HG03095 (cell line): Measurements from ENCODE around the gene SNX25.
"Not testable (repeated sequence)": the region's sequence is repeated elsewhere in the genome, so short reads cannot be mapped to it uniquely, and the experiment has no call there.

Source experiments
- ATAC-seq: cut with Tn5 transposase; IDR thresholded peaks from one replicate; pipeline ENCODE4 v1.9.1; 2021; ENCODE audit warnings: moderate library complexity; ENCODE audit not compliant: unreplicated experiment

SNX25 gene

DNA sequence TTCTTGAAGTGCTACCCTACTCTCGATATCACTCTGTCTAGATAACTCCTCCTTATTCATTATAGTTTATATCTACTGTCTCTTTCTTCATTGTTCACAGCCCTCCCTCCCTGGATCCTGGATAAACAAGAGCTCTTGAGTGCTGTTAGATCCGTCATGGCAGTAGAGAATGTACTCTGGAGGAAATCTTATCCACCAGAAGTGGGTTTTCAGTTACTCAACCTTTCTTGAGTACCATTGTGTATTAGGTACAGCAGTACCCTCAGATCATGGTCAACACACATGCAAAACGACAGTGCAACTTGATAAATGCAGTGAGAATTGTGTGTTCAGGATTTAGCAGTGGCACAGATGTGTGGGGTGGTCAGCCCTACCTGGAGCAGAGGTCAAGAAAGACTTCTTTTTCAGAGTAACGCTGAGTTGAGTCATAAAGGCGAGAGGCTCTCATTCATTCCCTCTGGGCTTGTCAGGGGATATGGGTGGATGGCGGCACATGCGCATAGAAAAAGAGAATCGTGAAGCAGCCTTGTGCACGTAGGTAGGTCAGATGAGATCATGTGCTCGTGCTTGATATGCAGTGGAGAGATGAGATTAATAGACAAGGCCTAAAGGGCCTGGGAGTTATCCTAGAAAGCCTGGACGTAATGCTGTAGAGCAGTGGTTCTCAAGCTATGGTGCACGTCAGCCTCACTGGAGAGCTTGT, 89.5 kb downstream of the SNX25 start:
- ATAC-seq: no peak

DNA sequence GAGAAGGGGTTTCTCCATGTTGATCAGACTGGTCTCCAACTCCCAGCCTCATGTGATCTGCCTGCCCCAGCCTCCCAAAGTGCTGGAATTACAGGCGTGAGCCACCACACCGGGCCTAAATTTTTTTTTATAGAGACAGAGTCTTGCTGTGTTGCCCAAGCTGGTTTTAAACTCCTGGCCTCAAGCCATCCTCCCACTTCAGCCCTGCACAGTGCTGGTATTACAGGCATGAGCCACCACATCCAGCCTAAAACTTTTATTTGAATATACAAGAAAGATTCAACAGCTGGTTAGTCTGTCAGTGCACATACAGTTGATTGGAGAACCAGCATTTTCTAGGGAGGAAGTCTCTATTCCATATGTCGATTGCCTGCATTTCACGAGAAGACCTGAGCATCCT, 95.1 kb downstream of the SNX25 start:
- ATAC-seq: no peak

DNA sequence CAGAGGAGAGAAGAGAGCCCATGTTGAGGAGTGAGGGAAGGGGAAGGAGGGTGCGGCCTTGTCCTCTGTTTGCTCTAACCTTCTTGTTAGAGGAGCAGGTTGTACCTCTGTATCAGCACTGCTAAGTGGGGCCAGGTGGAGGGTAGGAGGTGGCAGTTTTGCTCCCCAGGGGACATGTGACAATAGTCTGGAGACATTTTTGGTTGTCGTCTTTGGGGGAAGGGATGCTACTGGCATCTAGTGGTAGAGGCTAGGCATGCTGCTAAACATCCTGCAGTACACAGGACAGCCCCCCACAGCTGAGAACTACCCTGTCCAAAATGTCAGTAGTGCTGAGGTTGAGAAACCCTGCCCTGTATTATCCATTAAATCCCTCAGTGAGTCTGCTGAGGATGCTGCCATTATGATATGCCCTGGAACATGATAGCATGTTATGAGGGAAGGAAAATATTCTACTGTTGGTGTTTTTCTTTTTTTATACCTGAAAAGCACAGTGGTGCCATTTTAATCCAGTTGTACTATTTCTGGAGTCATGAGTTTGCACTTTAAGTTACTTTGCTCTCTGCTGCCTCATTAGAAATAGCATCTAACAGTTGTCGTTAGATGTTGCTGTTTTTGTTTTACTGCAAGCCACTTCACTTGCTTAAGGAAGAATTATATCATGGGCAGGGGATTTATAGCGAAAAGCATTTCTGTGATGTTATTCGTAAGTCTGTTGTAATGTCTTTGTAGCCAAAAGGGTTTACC, 95.7 kb downstream of the SNX25 start:
- ATAC-seq: peak; percentile 31

DNA sequence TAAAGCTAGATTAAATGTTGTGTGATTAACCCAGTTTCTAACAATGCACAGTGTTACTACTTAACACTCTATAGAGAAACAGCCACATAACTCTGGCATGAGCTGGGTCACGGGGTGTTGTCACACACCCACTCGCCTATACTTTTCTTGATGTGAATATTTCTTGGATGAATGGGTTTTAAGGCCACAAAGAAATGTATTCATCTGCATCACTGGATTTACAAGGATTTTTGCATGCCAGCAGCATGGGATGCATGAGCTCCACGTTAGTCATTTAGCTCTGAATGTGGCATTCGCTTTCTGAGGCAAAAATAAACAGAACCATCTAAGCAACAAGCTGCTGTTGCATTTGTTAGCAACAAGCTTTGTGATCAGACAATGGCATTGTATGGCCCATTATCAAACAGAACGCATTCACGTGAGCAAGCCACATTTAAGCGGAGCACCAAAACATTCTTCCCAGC, 96.6 kb downstream of the SNX25 start:
- ATAC-seq: no peak

DNA sequence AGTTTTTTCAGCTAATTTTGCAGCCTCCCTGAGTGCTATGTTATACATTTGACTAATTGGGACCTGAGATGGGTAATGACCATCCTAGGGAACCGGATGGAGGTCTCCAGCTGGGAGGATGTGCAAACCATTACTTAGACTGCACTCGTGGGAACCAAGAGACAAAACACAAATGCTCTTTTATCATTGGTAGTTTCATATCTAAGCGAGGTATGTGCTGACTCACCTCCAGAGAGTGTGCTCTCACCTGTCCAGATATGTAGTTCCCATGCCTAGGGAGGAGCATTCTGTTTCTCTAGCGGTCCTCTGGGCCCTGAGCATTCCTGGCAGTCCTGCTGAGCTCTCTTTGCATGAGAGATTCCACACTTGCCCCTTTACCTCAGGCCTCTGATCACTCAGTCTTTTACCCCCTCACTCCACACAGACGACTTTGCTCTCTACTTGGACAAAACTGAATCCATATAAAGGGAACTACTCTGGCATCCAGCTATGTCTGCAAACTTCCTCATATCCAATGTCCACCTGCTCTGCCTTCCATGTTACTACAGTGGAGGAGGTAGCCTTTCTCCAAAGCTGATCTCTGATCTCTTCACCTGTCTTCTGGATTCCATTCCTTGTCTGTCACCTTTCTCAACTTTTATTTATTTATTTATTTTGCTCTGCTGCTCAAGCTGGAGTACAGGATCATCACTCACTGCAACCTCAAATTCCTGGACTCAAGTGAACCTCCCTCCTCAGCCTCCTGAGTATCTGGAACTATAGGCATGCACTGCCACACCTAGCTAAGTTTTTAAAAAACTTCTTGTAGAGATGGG, 97.9 kb downstream of the SNX25 start:
- peak; percentile 61 for ATAC-seq

DNA sequence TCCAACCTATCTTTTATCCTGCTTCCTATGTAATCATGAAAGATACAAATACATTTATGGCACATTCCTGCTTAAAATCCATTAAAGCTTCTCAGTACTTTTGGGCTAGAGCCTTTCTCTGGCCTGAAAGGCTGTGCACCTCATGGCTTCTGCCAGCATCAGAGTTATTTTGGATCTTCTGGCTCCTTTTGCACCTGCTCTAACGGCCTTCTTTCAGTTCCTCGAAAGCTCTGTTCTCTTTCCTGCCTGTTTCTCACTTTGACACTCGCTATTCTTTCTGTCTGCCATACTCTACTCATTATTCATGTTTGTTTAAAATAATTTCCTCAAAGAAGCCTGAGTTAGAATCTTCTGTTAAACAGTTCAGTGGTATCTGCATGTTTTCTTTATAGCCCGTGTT, 100.4 kb downstream of the SNX25 start:
- ATAC-seq: peak; percentile 45

DNA sequence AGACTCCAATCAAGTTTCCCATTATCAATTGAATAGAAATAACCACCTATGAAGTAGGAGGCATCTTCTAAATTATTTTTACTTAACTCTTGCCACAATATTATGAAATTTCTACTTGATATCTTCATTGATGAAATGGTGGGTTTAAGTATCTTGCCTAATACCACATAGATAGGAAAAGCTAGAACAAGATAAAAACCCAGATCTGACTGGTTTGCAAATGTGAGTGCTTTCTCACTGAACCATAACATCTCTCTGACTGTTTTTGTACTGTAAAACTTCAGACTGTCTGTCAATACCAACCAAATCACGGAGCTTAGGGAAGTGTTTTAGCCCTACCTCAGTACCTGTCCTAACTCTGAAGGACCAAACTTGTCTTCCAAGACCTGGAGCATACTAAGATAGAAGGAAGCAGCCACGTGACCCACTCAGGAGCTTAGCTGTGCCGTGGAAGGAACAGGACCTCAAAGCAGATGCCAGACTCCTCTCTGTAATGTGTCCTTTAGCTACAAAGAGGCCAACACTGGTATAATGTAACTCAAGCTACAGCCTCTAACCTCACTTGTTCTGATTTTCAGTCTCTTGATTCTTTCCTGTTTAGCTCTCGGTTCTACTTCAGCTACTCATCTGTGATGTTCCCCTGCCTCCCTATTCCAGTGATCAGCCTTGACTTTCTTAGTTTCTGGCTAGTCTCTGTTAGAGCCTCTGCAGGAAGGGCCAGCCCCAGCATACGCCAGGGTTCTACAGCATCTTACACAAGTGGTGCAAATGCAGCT, 101.9 kb downstream of the SNX25 start:
- ATAC-seq: peak; percentile 35

DNA sequence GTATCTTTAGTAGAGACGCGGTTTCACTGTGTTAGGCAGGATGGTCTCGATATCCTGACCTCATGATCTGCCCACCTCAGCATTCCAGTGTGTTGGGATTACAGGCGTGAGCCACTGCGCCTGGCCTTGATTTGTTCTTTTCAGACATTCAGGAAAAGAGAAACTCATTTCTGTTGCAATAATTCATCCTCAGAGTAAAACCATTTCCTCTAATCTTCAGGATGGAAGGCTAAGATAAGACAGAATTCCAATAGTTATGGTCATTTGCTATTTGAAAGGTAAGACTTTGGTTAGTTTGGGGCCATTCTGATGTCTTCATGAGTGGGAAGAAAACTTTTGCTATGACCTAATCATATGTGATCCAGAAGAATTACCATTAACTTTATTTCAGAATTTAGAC, 103.3 kb downstream of the SNX25 start:
- ATAC-seq: no peak

DNA sequence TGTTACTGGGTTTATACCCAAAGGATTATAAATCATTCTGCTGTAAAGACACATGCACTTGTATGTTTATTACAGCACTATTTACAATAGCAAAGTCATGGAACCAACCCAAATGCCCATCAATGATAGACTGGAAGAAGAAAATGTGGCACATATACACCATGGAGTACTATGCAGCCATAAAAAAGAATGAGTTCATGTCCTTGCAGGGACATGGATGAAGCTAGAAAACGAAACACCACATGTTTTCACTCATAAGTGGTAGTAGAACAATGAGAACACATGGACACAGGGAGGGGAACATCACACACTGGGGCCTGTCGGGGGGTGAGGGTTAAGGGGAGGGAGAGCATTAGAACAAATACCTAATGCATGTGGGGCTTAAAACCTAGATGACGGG, 108.1 kb downstream of the SNX25 start:
- not testable (repeated sequence) for ATAC-seq

DNA sequence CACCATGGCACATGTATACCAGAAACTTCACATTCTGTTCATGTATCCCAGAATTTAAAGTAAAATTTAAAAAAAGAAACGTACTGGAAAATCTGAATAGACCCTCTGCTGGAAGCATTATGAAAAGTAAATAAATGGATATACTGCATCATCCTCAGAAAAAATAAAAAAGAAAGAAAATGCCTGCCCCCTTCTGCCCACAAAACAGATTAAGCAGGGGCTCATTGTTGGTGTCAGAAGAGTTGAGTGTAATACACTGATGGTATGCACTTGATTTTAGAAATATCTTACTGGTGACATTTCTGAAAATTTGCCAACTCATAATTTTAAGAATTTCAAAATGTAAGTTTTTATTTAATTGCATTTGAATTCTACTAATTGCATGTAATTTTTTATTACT, 108.5 kb downstream of the SNX25 start:
- ATAC-seq: no peak

DNA sequence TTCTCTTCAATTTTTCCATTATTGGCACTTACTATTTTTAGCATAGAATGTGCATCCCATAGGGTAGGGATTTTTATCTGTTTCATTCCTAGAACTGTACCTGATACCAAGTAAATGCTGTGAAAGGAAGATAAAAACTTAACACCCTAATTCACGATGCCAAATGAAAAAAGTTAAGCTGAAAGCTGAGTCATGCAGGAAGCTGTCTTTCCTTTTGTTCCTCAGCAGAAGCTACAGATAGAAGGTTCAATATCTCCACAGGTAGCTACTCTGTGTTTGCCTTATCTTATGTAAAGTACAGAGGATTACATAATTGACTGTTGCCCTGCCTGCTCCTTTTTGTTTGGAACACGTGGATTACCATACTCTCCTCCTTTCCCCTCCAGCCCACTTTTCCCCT, 109.3 kb downstream of the SNX25 start:
- no peak for ATAC-seq

DNA sequence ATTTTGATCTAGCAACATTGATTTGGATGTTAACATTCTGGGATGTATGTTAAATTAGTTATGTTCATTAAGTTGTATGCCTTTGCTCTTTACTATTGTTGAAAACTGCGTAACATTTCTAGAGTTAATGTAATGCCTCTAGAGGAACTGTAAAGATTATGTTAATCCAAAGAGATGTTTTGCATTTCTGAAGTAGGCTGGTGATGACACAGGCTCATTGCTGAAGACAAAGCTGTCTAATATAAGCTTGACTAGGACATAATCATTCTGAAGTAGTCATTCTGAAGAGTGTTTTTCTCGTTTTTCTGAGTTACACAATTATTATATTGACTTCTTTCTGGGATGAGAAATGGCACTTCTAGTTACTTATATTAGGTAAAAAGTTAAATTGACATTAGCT, 113.4 kb downstream of the SNX25 start:
- no peak for ATAC-seq

DNA sequence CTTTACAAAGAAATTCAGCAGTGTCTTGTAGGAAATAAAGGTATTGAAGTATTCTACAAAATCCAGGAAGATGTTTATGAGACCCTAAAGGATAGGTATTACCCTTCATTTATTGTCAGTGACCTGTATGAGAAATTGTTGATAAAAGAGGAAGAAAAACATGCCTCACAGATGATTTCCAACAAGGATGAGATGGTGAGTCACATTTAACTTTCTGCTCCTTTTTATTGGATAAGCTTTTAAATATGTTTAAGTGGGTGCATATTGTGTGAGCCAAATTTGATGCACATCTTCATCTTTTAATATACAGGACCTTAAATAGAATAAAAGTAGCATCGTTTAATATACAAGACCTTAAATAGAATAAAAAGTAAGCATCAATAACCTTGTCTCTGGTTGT, 114.2 kb downstream of the SNX25 start:
- no peak for ATAC-seq

DNA sequence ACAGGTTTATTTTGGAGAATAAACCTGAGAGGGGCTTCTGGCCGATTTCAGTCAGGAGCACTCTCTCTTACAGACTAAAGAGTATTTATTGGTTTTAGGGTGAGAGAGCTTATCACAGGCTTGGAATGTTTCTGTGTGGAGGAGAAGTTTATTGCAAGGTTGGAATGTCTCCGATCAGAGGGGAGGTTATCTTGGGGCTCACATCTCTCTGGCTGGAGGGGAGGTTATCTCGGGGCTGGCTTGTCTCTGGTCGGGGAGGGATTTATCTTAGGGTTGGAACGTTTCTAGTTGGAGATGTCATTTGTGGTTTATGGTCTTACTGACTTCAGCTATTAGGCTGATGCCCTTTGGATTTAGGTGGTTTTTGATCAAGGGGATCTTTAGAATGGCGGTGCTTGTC, 115.0 kb downstream of the SNX25 start:
- not testable (repeated sequence) for ATAC-seq

DNA sequence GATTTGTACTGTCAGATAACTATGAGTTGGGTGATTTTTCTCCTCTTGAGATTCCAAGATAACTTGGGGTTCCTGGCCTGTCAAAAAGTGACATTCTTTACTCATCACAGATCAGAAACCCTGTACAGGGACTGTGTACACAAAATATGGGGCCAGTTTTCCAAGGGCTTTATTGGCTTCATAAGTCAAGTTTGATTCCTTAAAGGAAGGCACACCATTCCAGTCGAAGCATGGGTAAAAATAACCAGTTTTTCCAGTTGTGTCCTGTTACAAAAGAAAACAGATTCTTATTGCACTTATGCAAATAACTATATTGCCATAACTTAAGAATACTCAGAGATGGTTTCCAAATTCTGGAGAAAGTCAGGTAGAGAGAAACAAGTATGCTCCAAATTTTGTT, 116.3 kb downstream of the SNX25 start:
- not testable (repeated sequence) for ATAC-seq

DNA sequence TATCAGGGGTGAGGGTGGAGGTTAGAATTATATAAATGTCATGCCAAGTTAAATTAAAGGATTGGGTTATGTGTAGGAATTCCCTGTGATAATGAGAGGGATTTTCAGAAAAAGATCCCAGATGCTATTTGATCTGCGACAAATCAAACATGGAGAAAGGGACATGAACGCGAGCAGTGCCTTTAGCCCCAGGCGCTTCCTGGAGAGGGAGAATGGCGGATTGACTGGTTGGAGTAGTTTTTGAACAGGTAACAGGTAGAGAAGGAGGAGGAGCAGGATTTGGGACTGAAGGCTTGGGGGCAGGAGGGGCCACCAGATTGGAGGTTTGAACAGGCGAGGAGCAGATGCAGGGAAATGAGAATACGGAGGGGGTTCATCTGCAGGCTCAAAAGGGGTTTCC, 119.2 kb downstream of the SNX25 start:
- ATAC-seq: no peak

DNA sequence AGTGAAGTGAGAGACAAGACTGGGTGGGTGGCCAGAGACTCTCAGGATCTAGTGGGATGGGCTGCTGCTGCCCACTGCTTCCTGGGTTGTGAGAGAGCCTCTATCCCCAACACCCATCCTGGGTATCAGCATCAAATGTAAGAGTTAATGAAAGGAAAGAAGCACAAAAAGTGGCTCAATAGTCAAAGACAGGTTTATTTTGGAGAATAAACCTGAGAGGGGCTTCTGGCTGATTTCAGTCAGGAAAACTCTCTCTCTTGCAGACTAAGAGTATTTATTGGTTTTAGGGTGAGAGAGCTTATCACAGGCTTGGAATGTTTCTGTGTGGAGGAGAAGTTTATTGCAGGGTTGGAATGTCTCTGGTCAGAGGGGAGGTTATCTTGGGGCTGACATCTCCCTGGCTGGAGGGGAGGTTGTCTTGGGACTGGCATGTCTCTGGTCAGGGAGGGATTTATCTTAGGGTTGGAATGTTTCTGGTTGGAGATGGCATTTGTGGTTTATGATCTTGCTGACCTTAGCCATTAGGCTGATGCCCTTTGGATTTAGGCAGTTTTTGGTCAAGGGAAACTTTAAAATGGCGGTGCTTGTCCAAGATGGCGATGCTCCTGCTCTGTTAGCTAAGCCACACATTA, 120.6 kb downstream of the SNX25 start:
- not testable (repeated sequence) for ATAC-seq

DNA sequence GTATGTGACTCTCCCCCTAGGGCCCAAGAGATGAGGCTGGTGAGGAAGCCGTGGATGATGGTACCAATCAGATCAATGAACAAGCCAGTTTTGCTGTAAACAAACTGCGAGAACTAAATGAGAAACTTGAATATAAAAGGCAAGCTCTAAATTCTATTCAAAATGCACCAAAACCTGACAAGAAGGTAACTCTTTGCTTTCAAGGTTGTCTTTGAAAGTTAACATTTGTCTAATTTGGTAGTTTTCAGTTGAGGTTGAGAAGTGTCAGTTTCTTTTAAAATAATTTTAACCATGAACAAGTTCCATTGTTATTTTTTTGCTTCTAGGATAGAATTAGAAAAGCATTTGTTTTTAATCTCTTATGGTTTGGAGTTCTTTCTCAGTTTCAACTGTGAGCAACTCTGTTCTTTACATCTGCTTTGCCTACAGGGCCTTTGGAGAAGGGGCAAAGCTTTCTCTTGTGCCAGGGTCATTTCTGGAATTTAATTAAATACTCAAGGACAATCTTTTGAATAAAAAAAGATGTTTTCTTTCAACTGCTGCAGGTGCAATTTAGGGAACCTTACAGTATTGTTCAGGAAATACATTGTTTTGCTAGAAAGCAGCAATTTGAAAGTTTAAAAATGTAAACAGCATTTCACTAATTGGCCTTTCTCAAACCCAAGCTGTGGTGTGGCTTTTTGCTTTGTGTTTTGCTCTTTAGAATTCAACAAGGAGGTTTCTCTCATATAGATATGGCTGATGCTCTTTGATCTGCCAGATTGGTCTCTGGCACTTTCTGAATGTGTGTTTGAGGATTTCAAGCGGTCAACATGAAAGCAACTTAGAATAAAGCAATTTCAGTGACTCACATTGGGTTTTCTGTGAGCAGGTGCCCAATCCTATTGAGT, 123.4 kb downstream of the SNX25 start:
- ATAC-seq: peak; percentile 78

DNA sequence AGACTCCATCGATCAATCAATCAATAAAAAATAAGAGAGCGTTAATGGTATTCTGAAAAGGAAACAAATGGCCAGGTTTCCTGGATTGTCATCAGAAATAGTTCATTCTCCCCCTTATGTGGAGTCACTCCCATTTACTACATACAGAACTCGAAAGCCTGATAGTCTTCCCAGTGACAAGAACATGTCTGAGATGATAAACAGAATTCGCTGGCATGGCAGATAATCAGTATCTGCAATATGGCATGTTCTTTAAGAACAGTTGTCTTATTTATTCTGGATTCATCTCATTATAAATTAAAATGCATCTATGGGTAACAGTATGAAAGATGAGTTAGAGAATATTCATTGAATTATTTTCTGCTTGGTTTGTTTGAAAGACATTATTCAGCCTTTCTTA, 124.9 kb downstream of the SNX25 start:
- ATAC-seq: no peak
